Activated CD4-positive, alpha-beta T cell treated with anti-CD3 and anti-CD28 coated beads for 36 hours (primary cell): ENCODE data around the gene DNMT1. TPM values are rescaled to one million over a fixed set of nuclear protein-coding genes. Genes with fewer than 3 reads are reported as not detected.
"Not testable (repeated sequence)": the region's sequence is repeated elsewhere in the genome, so short reads cannot be mapped to it uniquely, and the experiment has no call there.

Experiments
- ATAC-seq: fragments of 200-7000 bp; cut with Tn5 transposase; one replicate; pipeline ENCODE4 v1.10.0; 2021; ENCODE audit warnings: mild to moderate bottlenecking, moderate library complexity
- CTCF ChIA-PET: fragments of 350-600 bp; sonication (Branson Sonifier 250); formaldehyde crosslinking; loops from one replicate; lab custom pipeline; 2021; ENCODE audit warnings: antibody characterized with exemption; lab: Charles Lee
- POLR2A ChIA-PET: fragments of 350-600 bp; sonication (Branson Sonifier 250); formaldehyde crosslinking; loops from one replicate; lab custom pipeline; 2021; ENCODE audit warnings: antibody characterized with exemption, inconsistent platforms; lab: Charles Lee
- DNase-seq: peaks from one replicate; pipeline ENCODE4 v3.0.0-alpha.2; 2020
- H3K27ac Mint-ChIP-seq: one replicate; pipeline ENCODE4 v1.8.0; 2021; ENCODE audit warnings: mixed read lengths
- H3K27me3 Mint-ChIP-seq: one replicate; pipeline ENCODE4 v1.8.0; 2021; ENCODE audit warnings: mixed read lengths
- H3K36me3 Mint-ChIP-seq: one replicate; pipeline ENCODE4 v1.8.0; 2021; ENCODE audit warnings: low read depth, mixed read lengths
- H3K4me1 Mint-ChIP-seq: one replicate; pipeline ENCODE4 v1.8.0; 2021; ENCODE audit warnings: mixed read lengths
- H3K4me3 Mint-ChIP-seq: one replicate; pipeline ENCODE4 v1.8.0; 2021; ENCODE audit warnings: mild to moderate bottlenecking, moderate library complexity, mixed read lengths
- H3K9me3 Mint-ChIP-seq: one replicate; pipeline ENCODE4 v1.8.0; 2021; ENCODE audit warnings: low read depth, mixed read lengths
- intact Hi-C, 2 experiments: fragments of 100-400 bp; cut with DNase I in 1 of 2; cut with micrococcal nuclease in 1 of 2; formaldehyde crosslinking; loops; one replicate each; pipeline versions ENCODE4 v1.14.2 to v1.15.1; 2022 to 2024; cut with DNase I, micrococcal nuclease
- total RNA-seq, 2 experiments: library from RNA; stranded (reverse); gene quantifications; one replicate each; pipeline ENCODE4 v1.2.3, GENCODE V29; 2021

Gene DNMT1
- total RNA-seq, 2 experiments from 2014 or later, result 374 to 385 TPM

- POLR2A ChIA-PET, H3K4me3 Mint-ChIP-seq, H3K27me3 Mint-ChIP-seq, DNase-seq, ATAC-seq, H3K36me3 Mint-ChIP-seq, H3K27ac Mint-ChIP-seq, H3K9me3 Mint-ChIP-seq, intact Hi-C loops: not testable (repeated sequence)
- H3K4me1 Mint-ChIP-seq, result peaks cover 18% of the 10 kb centered on the region
- CTCF ChIA-PET, result interaction anchor here (0.8 kb wide), 1 partner anchor 189 kb away, joined by 3 read pairs; no protein-coding TSS in a partner anchor
These were observed 5.3 kb upstream of the DNMT1 start for GRCh38 chr19:10200101-10200500.

DNA sequence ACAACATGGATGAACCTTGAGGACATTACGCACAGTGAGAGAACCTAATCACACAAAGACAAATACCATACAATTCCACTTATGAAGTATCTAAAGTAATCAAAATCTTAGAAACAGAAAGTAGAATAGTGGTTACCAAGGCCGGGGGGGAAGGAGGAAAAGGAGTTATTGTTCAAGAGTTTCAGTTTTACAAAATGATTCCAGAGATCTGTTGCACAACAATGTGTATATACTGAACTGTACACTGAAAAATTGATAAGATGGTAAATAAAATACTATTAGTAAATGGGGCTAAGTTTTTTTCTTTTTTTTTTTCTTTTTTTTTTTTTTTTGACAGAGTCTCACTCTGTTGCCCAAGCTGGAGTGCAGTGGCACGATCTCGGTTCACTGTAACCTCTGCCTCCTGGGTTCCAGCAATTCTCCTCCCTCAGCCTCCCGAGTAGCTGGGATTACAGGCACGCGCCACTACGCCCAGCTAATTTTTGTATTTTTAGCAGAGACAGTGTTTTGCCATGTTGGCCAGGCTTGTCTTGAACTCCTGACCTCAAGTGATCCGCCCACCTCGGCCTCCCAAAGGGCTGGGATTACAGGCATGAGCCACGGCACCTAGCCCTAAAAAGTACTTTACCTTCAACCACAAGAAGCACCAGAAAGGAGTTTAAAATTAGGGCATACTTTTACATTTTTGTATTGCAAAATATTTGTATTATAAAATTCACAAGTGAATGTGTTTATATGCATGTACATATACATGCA is 4.3 kb upstream of the DNMT1 start:
- Mint-ChIP-seq H3K4me1 (peaks cover 20% of the 10 kb centered on the region), H3K27ac (peak overlapping the region; percentile 73)
- ChIA-PET POLR2A (interaction anchor here (0.6 to 0.7 kb wide), 2 partner anchors 12 to 355 kb away, joined by 3 read pairs; no protein-coding TSS in a partner anchor), CTCF (interaction anchor here (0.8 kb wide), 4 partner anchors 18 to 190 kb away, joined by 3 to 4 read pairs (median 3); no protein-coding TSS in a partner anchor)
- ATAC-seq (peak; percentile 5), DNase-seq (peak; percentile 39)
- intact Hi-C loops, H3K27me3 Mint-ChIP-seq, H3K36me3 Mint-ChIP-seq, H3K9me3 Mint-ChIP-seq, H3K4me3 Mint-ChIP-seq: not testable (repeated sequence)

GRCh38 chr19:10195199-10195519 is 406 bp upstream of the DNMT1 start:
- peaks cover 44% of the 10 kb centered on the region for H3K4me1 Mint-ChIP-seq
- no peaks in the 10 kb centered on the region for H3K27me3 Mint-ChIP-seq
- ATAC-seq, result peak; percentile 21
- ChIA-PET POLR2A (interaction anchor here (0.8 to 1.8 kb wide), 3 partner anchors 15 to 89 kb away, joined by 3 to 8 read pairs (median 3); partner anchors contain the start of gene PPAN), CTCF (interaction anchor here (0.6 to 1.7 kb wide), 6 partner anchors 11 to 1680 kb away, joined by 3 to 9 read pairs (median 4); no protein-coding TSS in a partner anchor)
- peak overlapping the region; percentile 89 for H3K4me3 Mint-ChIP-seq
- no peak for DNase-seq
- peak overlapping the region; percentile 97 for H3K27ac Mint-ChIP-seq
- H3K9me3 Mint-ChIP-seq, result no peaks in the 10 kb centered on the region
- intact Hi-C loops, result loop anchor here (1.0 to 2.0 kb wide), 5 partner anchors 36 to 374 kb away; partner anchors contain the start of genes CDKN2D (in 1 of the 2), EIF3G (in 1 of the 2), KEAP1 (in 1 of the 2) and S1PR2 (in 1 of the 2)
- H3K36me3 Mint-ChIP-seq, result peaks cover 29% of the 10 kb centered on the region

DNA sequence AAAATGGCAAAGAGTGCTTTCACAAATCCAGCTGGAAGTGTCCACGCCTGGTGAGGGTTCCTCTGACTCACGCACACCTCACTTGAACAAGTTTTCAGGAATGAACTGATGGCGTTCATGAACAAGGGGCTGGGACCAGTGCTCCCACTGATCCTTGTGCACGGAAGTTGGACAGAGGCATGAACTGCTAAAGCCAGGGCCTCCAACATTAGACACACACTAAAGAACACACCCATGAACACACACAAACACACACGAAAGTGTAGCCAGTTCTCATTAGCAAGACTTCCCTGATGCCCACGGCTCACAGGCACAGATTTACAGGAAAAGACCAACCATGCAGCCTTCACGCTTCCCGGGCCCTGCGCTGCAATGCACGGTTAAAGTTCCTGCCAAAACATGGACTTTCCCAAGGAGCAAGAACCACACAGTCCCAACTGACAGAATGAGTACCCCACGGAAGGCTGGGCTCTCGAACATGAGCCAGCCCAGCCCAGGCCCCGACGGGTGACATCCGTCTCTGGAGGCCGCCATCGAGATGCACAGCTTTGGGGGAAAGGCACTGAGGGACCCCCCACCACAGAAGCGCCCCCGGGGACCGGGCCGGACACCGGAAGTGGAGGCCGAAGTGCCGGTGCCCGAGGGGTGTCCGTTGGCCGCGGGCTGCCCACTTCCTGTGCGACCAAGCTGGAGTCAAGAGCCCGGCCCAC is 808 bp downstream of the DNMT1 start:
- Mint-ChIP-seq H3K4me3 (peak overlapping the region; percentile 89), H3K27ac (peak overlapping the region; percentile 97), H3K27me3 (no peaks in the 10 kb centered on the region), H3K4me1 (peaks cover 46% of the 10 kb centered on the region), H3K36me3 (peaks cover 37% of the 10 kb centered on the region), H3K9me3 (no peaks in the 10 kb centered on the region)
- POLR2A ChIA-PET, result interaction anchor here (0.6 to 1.8 kb wide), 5 partner anchors 10 to 215 kb away, joined by 3 to 8 read pairs (median 4); partner anchors contain the start of gene MRPL4
- no peak for ATAC-seq
- CTCF ChIA-PET, result interaction anchor here (1.1 to 2.5 kb wide), 4 partner anchors 17 to 87 kb away, joined by 3 to 10 read pairs (median 5); no protein-coding TSS in a partner anchor
- intact Hi-C loops, result loop anchor here (1.0 to 5.0 kb wide), 14 partner anchors 37 to 768 kb away; partner anchors contain the start of genes S1PR2 (in 2 of the 2), CDC37 (in 1 of the 2), CDKN2D (in 1 of the 2) and EIF3G (in 1 of the 2)
- DNase-seq, result peak; percentile 19

- H3K27me3 Mint-ChIP-seq, result no peaks in the 10 kb centered on the region
- DNase-seq (peak; percentile 24), ATAC-seq (no peak)
- H3K9me3 Mint-ChIP-seq, result no peaks in the 10 kb centered on the region
- H3K4me1 Mint-ChIP-seq, result peaks cover 47% of the 10 kb centered on the region
- CTCF ChIA-PET, result interaction anchor here (2.5 kb wide), 1 partner anchor 57 kb away, joined by 10 read pairs; no protein-coding TSS in a partner anchor
- POLR2A ChIA-PET, result interaction anchor here (0.6 to 1.2 kb wide), 4 partner anchors 8 to 202 kb away, joined by 3 to 6 read pairs (median 4); no protein-coding TSS in a partner anchor
- H3K27ac Mint-ChIP-seq, result peak overlapping the region; percentile 97
- peaks cover 42% of the 10 kb centered on the region for H3K36me3 Mint-ChIP-seq
- peak overlapping the region; percentile 89 for H3K4me3 Mint-ChIP-seq
- intact Hi-C loops, result loop anchor here in 1 of 2 experiments (5.0 kb wide), 1 partner anchor 769 kb away; the partner anchor contains the start of gene SMARCA4
These were observed 1.8 kb downstream of the DNMT1 start for GRCh38 chr19:10192922-10193321.

GRCh38 chr19:10191347-10191746 is 3.4 kb downstream of the DNMT1 start:
- no peaks in the 10 kb centered on the region for H3K9me3 Mint-ChIP-seq
- peaks cover 52% of the 10 kb centered on the region for H3K36me3 Mint-ChIP-seq
- no peak for ATAC-seq
- no peak overlapping the region for H3K4me3 Mint-ChIP-seq
- no peak for DNase-seq
- no peak overlapping the region for H3K27ac Mint-ChIP-seq
- ChIA-PET CTCF (interaction anchor here (2.2 kb wide), 1 partner anchor 59 kb away, joined by 13 read pairs; no protein-coding TSS in a partner anchor), POLR2A (interaction anchor here (0.6 to 1.6 kb wide), 3 partner anchors 9 to 188 kb away, joined by 3 to 6 read pairs (median 4); no protein-coding TSS in a partner anchor)
- no peaks in the 10 kb centered on the region for H3K27me3 Mint-ChIP-seq
- intact Hi-C loops, result loop anchor here in 1 of 2 experiments (5.0 kb wide), 1 partner anchor 771 kb away; the partner anchor contains the start of gene SMARCA4
- peaks cover 42% of the 10 kb centered on the region for H3K4me1 Mint-ChIP-seq

GRCh38 chr19:10190026-10190425 is 4.7 kb downstream of the DNMT1 start:
- no peaks in the 10 kb centered on the region for H3K27me3 Mint-ChIP-seq
- H3K4me3 Mint-ChIP-seq, result no peak overlapping the region
- DNase-seq (no peak), ATAC-seq (no peak)
- H3K27ac Mint-ChIP-seq, result peak overlapping the region; percentile 63
- no peaks in the 10 kb centered on the region for H3K9me3 Mint-ChIP-seq
- intact Hi-C loops, result loop anchor here in 1 of 2 experiments (5.0 kb wide), 1 partner anchor 772 kb away; the partner anchor contains the start of gene SMARCA4
- CTCF ChIA-PET, result interaction anchor here (0.6 to 2.2 kb wide), 5 partner anchors 22 to 115 kb away, joined by 3 to 13 read pairs (median 3); no protein-coding TSS in a partner anchor
- POLR2A ChIA-PET, result interaction anchor here (0.8 to 1.6 kb wide), 2 partner anchors 19 to 189 kb away, joined by 3 to 5 read pairs; no protein-coding TSS in a partner anchor
- H3K36me3 Mint-ChIP-seq, result peaks cover 57% of the 10 kb centered on the region
- peaks cover 38% of the 10 kb centered on the region for H3K4me1 Mint-ChIP-seq

GRCh38 chr19:10189616-10190015 is 5.1 kb downstream of the DNMT1 start:
- intact Hi-C loops, result loop anchor here in 1 of 2 experiments (5.0 kb wide), 1 partner anchor 773 kb away; the partner anchor contains the start of gene SMARCA4
- DNase-seq, result peak; percentile 62
- POLR2A ChIA-PET, result interaction anchor here (1.6 kb wide), 1 partner anchor 189 kb away, joined by 3 read pairs; no protein-coding TSS in a partner anchor

GRCh38 chr19:10187315-10187714 is 7.4 kb downstream of the DNMT1 start:
- intact Hi-C loops, result no loop called here
- ATAC-seq (no peak), DNase-seq (no peak)
- Mint-ChIP-seq H3K36me3 (peaks cover 45% of the 10 kb centered on the region), H3K4me3 (no peak overlapping the region), H3K9me3 (no peaks in the 10 kb centered on the region), H3K4me1 (peaks cover 36% of the 10 kb centered on the region), H3K27ac (no peak overlapping the region), H3K27me3 (no peaks in the 10 kb centered on the region)
- CTCF ChIA-PET, result interaction anchor here (0.6 to 2.1 kb wide), 5 partner anchors 22 to 255 kb away, joined by 3 to 7 read pairs (median 5); no protein-coding TSS in a partner anchor
- POLR2A ChIA-PET, result interaction anchor here (0.6 to 1.0 kb wide), 6 partner anchors 9 to 180 kb away, joined by 3 to 12 read pairs (median 4); no protein-coding TSS in a partner anchor

More at GRCh38 chr19:10189616-10190015, 5.1 kb downstream of the DNMT1 start:
- Mint-ChIP-seq H3K36me3 (peaks cover 57% of the 10 kb centered on the region), H3K4me3 (no peak overlapping the region), H3K27me3 (no peaks in the 10 kb centered on the region), H3K27ac (peak overlapping the region; percentile 63), H3K9me3 (no peaks in the 10 kb centered on the region), H3K4me1 (peaks cover 37% of the 10 kb centered on the region)
- CTCF ChIA-PET, result interaction anchor here (0.6 to 2.2 kb wide), 5 partner anchors 22 to 115 kb away, joined by 3 to 13 read pairs (median 3); no protein-coding TSS in a partner anchor
- ATAC-seq, result peak; percentile 49

- ChIA-PET CTCF (interaction anchor here (0.5 to 1.1 kb wide), 2 partner anchors 31 to 66 kb away, joined by 3 to 6 read pairs; no protein-coding TSS in a partner anchor), POLR2A (interaction anchor here (1.0 to 1.1 kb wide), 2 partner anchors 8 to 10 kb away, joined by 3 to 6 read pairs; partner anchors contain the start of gene DNMT1)
- Mint-ChIP-seq H3K9me3 (no peaks in the 10 kb centered on the region), H3K27me3 (no peaks in the 10 kb centered on the region), H3K4me3 (no peak overlapping the region), H3K27ac (peak overlapping the region; percentile 74), H3K36me3 (peaks cover 47% of the 10 kb centered on the region), H3K4me1 (peaks cover 17% of the 10 kb centered on the region)
- DNase-seq, result no peak
- no peak for ATAC-seq
- intact Hi-C loops, result no loop called here
These were observed 10.1 kb downstream of the DNMT1 start for GRCh38 chr19:10184636-10185035.
